Measurements from ENCODE around the gene OGFRL1.

The OGFRL1 gene

DNA sequence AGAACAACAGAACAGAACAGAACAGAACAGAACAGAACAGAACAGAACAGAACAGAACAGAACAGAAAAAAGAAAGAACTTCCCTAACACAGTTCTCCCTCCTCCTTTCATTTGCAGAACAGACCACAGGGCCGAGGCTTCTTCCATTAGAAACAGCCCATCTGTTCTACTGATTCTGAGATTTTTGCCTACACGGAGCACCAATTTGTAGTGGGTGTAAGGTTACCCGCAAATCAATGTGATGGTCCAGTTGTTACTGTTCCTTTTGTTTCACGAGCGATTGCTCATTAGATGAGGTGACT is 734 bp upstream of the OGFRL1 start:
- no peak for DNase-seq

DNA sequence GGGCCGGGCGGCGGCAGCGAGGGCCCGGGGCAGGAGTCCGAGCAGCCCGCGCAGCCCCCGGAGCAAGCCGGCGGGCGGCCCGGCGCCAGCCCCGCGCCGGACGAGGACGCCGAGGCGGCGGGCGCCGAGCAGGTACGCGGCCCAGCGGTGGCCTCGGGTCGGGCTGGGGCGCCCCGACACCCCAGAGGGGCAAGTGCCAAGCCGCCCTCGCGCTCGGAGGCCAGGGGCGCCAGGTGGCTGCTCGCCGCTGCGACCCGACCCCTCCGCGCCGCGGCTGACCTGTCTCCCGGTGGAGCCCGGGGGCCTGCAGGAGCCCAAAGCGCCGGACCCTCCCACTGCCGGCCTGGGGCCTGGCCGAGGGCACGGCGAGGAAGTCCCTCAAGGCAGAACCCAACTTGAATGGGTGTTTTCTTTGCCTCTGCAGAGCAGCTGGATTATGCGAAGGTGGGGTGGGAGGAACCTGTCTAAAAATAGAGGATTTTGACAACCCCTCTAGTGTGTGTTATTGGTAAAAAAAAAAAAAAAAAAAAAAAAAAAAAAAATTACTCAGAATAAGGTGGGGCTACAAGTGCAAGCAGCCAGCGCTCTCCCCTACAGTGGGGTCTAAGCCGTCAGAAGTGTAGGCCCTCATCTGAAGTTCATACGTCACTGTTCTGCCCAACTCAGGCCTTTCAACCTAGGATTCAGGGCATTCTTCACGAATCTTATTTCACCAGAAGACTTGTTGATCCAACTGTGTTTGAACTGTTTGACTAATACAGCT is 609 bp downstream of the OGFRL1 start:
- no peak for DNase-seq

DNA sequence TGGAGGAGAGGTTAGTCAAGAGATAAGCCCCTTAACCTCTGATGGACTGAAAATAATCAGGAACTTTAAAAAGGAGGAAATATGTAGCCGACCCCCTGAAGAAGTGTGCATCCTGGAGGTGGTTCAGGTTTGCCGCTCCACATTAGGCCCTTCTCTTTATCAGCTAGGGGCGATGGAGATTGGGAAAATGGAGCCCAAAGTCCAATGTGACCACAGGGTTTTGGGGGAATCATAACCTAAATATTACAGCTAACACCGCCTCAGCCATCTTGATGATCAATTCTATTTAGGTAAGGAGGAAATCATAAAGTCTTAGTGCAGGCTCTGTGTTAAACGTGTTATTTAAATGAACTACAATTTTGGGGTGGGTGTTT is 1.2 kb downstream of the OGFRL1 start:
- no peak for DNase-seq

DNA sequence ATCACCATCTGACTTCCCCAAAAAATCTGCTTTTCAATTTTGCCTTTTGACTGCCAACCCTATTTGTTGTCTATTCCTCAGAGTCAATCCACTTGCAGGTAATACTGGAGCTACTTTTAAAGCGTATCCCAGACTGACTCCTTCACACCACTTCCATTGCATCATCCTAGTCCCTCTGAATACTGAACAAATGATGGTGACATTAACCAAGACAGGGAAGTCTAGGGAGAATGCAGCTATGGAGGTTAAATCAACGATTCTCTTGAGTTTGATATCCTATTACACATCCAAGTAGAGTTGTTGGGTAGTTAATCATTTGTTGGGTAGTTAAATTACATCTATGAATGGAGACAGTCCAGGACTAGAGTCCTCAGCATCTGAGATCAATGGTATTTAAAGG is 2.0 kb downstream of the OGFRL1 start:
- DNase-seq: no peak

DNA sequence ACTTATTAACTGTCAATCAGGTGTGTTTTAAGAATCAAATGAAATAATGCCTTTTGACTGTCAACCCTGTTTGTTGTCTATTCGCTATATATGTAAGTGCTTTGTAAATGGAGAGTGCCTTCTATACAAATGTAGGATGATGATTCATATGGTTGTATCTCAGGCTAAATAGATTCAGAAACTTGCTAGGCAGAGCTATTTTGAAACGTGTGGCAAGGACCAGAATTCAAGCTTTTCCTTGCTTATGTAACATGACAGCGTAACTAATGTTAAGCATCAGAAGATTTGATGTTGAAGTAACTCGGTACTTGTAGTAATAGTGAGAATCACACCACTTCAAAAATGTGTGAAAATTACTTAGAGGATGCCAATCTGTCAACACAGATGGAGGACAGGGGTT is 3.4 kb downstream of the OGFRL1 start:
- DNase-seq: no peak

DNA sequence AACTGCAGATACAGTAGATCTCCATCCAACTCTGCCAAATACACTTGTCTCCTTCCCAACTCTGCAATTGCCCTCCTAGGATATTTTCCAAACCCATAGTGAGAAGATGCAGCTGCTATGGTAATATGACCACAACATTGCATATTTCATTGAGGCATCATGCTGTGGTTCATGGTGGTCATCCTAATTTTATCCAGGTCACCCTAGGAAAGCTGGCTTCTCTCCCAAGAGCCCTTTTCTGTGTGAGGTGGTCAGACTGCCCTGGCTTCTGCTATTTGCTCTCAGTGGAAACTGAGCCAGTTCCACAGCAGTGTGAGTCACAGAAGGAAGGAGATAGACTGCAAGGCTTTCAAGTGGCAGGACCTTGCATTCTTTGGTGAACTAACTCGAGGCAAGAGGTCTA is 5.5 kb downstream of the OGFRL1 start:
- DNase-seq: no peak

DNA sequence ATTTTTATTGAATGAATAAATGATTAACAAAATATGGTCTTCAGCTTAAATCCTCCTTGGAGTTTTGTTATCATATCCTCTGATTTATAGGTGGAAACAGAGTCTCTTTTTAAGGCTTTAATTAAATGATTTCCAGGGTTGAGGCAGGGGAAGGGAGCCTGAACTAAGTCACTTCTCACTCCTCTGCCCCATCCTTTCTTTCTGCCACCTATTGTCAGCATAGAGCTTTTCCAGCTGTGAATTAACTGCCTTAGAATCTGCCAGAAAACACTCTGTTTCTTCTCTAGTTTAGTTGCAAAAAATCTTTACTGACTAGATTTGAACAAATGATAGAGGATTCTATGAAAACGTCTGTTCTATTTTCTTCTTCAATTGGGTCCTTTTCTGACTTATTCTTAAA is 9.8 kb downstream of the OGFRL1 start:
- no peak for DNase-seq

DNA sequence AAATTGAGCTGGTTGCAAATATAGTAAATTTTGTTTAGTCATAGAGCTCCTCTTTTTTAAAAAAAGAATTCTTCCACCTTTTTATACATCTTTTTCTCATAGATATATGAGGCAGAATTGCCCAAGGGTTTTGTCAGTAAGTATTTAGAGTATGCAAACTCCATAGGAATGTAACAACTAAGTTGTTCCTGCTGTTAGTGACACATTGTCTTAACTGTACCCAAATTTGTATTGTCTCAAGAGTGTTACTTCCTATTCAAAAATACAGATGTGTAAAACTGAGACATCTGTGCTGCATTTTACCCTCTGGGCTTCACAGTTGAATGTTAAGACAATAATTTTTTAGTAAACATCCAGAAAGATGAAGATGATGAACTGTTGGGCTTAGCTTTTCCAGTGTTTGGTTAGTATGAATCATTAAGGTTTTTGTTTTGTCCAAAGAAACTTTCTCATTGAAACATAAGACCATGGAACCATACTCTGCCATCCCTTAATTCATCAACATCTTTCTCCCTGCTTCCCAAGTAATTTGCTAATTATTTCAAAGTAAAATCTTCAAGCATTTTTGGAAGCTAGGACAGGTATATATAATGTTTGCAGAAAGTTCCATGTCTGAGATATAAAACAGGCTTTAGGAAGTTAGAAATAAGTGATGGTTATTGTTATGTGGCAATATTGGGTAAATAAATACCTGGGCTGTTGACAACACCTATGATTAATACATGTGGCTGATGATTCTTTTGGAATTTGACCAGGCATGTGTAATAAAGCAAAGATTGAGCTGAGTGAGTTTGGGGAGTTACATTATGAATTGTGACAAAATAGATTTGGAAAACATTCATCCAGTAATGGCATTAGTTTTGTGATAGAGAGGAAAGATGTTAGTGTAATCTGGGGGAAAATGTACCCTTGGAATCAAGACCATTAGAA is 11.2 kb downstream of the OGFRL1 start:
- no peak for DNase-seq

DNA sequence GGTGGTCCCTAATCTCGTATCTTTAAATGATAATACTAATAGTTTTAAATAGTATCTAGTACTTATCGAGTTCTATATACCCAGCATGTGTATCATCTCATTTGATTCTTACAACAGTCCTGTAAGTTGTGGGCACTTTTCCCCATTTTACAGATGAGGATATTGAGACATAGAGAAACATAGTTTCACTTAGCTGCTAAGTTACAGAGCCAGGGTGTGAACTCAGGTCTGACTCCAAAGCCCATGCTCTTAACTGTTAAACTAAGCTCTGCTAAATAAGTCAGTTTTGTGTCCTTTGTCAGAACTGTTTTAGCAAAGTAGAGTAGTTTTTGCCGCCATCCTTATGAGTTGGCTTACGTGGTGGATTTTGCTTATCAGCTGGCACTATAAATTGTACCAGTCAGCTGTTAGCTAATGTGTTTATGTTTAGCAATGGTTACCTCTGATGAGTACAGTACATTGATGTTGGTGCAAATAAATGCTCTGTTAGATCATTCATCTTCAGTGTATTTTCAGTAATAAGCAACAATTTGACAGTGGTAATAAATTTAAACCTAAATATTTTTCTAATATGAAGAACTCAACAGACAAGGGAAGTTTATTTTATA is 12.1 kb downstream of the OGFRL1 start:
- DNase-seq: no peak

DNA sequence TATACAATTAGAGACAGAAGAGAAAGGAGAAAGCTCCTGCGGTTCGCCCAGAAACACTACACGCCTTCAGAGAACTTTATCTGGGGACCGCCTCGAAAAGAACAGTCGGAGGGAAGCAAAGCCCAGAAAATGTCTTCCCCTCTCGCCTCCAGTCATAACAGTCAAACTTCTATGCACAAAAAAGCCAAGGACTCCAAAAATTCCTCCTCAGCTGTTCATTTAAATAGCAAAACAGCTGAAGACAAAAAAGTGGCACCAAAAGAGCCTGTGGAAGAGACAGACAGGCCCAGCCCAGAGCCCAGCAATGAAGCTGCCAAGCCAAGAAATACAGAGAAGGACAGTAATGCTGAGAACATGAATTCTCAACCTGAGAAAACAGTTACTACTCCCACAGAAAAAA is 12.9 kb downstream of the OGFRL1 start:
- no peak for DNase-seq

DNA sequence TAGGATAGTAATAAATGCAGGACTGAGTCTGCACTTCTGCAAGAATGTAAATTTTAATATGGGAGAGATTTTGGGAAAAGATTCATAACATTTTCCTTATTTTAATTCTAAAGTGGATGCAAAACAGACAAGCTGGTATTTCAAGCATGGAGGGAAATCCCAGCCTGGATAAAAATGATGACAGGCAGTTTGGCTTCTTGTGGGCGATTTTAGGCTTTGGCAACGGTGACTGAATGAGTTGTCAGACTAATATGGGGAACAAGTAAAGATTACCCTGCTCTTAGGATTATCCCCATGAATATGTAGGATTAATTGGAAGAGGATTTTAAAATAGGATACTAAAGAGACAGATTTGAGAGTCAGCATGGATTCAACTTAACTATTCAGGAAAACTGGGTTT is 21.0 kb downstream of the OGFRL1 start:
- no peak for DNase-seq

DNA sequence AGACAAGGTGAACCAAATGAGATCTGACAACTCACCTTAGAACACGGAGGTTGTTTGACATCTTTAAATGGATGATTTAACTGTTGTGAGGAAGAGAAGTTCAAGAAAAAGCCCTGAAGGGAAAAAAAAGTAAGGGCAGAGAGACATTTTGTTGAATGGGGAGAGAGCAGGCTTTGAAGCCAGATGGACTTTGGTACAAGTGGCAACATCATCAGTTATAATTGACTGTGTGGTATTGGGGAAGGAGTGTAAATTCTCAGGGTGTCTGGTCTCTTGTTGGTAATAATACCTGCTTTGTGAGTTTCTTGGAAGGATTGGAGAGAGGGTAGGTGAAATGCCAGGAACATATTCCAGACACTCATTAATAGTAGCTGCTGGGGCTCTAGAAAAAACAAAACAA is 21.6 kb downstream of the OGFRL1 start:
- DNase-seq: no peak

DNA sequence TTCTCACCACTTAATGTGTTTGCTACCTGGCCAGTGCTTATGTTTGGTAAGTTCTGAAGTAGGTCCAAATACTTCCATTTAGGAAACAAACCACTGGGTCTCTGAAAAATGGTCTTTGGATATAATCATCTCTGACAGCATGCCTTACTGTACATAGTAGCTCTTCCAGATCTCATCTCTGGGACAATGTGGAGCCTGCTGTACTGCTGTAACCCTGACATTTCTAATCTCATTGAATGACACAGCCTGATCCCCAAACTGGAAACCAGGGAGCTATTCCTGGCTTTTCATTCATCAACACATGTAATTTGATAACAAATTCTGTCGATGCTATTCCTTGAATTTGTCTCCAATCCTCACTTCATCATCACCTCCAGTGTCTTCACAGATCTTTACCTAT is 23.5 kb downstream of the OGFRL1 start:
- no peak for DNase-seq

DNA sequence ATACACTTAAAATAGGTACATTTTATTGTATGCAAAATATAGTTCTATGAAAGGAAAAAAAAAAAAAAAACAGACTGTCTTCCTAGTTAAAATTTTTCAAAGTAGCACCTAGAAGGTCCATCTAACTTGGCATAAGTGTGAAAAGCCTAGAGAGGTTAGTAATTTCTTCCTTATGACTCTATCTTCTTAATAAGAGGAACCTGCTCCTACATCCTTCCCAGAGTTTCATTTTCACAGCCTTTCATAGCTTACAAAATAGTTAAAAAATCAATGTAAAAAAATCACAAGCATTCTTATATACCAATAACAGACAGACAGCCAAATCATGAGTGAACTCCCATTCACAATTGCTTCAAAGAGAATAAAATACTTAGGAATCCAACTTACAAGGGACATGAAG is 28.8 kb downstream of the OGFRL1 start:
- no peak for DNase-seq

DNA sequence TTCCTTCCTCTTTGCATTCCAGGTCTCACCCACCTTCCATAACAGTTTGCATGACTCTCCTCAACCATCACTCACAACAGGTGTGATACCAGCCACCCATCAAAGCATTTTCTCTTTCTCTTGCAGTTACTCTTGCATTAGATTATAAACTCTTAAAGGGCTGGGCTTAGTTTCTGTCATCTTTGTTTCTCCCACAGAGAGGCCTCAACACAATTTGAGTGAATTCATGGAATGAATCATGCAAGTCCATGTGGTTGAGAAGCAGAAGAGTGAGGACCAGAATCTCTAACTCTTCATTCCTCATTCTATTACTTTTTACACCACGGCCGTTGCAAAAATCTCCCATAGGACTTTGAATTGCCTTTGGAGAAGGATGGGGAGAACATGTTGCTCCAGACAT is 31.4 kb downstream of the OGFRL1 start:
- DNase-seq: no peak

DNA sequence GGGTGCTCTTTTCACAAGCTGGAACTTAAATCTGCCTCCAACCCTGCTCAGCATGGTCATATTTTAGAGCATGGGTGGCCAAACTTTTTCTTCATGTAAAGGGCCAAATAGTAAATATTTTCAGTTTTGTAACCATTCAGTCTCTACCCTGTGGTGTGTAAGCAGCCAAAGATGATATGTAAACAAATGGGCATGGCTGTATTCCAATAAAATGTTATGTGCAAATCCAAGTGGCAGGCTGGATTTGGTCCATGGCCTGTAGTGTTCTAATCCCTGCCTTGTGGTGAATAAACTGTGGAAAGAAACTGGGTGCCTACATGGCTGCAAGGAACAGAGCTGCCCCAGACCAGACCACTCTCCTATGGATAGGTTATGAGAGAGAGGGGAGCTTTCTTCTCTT is 32.7 kb downstream of the OGFRL1 start:
- no peak for DNase-seq

DNA sequence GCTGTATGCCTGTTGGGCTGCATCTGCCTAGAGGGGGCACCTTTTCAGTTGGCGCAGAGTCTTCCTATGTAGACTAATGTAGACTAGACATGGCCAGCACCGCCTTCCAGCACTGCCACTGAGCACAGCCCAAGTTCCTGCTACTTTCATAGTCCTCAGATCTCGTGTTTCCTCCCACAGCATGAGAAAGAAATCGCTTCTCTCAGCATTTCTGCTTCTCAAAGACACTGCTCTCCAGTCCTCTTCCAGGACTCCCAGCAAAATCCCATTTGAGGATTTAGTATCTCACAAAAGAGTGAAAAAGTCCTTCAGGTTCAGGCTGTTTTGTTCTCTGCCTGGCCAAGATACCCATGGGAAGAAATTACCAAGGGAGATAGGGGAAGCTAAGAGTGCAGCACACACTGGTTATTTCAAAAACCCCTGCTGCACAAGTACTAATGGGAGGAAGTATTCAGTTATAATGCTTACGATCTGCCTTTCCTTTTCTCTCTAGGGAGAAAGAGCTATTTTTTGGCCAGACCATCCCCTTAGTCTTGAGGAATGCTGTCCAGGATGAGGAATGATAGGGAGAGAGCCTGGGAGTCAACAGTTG is 35.7 kb downstream of the OGFRL1 start:
- DNase-seq: no peak

DNA sequence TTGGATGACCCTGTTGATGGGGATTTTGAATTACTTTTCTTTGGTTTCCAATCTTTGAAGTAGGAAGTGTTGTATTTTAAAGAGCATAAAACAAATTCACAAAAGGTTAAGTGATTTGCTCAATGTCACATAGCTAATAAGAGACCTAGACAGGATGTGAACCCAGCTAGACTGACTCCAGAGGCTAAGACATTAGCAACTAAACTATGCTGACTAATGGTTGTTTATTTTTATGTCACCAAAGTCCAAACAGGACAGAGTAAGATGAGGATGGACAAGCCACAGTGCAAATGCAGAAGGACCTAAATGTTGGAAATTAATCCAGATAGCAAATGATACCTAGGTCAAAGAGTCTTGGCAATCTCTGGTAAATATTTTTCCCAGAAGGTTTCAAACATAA is 38.0 kb downstream of the OGFRL1 start:
- DNase-seq: no peak

DNA sequence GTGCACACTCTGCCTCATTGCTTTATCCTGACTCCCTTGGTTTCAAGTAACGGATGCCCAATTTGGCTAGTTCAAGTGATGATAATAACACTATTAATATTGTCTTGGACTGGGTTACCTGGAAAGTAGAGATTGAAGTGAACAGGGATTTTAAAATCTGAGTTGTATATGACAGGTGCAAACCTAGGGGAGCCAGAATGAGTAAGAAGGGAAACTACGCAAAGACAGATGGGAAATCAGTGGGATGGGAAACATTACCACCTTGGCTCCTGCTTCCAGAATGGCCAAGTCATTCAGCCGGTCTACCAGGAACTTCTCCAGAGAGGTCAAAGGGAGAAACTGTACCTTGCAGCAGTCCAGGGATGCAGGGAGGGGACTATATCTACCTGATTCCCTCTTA is 41.9 kb downstream of the OGFRL1 start:
- no peak for DNase-seq

DNA sequence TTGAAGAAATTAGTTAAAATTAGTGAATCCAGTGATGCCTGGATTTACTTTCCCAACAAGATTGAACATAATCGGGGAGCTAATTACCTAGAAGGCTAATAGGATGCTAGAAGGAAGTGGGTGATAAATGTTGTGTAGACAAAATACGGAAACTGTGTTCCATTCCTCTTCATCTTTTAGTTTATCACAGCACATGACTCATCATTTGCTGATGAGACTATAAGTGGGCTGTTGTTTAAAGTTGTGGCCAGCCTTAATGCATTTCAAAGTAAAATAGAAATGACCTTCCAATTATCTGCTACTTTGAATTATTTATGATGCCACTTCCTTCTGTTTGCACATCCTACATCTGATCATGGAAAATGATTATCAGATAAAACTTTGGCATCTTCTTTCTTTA is 43.4 kb downstream of the OGFRL1 start:
- DNase-seq: no peak

DNA sequence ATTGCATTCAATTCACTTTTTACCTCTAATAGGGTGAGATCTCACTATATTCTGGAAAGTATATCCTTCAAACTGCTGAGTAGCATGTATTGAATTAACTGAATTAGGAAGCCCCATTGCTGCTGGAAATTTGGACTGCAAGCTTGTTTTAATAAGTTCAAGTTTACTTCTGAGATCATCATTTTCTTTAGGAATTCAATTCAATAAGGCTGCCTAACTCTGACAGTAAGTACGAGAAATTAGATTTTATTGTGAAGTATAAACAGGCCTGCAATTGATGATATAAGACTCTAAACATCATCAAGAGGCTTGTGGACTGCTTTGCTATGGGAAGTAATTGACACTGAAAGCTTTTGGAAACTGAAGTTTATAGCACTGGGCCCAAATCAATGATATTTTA is 44.4 kb downstream of the OGFRL1 start:
- no peak for DNase-seq

DNA sequence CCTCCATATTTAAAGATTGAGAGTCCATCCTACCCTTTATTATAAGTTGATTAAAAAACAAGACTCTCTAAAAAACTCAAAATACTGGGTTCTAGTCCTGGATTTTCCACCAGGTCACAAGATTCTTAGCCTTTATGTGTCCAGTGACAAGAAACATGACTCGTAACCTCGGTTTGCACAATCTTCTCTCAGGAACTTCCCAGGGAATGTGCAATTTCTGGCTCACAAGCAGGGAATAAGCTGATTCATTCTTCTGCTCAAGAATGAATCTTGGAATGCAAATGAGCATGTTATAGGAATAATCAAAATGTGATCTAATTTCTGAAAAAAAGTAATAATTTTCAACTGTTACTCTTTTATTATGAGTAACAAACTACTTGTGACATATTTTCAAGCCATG is 45.1 kb downstream of the OGFRL1 start:
- no peak for DNase-seq

DNA sequence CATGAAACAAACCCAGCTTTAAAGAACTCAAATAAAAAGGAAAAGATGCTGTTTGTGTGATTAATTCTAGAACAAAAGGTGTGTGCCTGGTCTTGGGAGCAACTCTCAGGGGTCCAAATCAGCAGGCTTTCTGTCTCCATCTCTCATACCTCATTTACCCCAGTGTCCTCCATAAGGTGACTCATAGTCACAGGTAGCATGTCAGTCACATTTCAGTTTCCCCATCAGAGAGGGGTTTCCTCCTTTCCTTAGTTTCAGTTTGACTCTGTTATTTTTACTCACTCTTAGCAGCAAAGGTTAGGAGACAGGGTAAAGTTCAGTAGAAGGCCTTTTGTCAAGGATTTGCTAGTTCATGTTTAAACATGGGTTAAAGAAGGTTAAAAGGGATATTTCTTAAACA is 46.2 kb downstream of the OGFRL1 start:
- DNase-seq: no peak

DNA sequence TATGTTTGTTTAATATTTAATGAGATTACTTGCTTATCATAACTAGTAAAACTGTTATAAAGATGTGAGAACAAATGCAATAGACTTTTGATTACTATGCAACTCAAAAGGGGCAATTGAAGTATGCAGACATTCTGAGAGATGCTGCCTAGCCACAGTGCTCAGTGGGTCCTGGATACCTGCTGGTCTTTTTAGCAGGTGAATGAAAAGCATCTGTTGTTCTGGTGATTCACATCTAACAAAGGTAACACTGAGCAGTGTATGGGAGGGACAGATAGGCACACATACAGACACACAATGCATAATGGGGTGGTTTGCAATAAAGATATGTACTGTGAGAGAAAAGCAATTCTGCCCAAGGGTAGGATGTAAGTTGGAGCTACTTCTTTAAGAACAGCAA is 46.9 kb downstream of the OGFRL1 start:
- DNase-seq: no peak
